Caco-2 (cell line): ENCODE results near the gene CR2. TPM values are rescaled to one million over a fixed set of nuclear protein-coding genes. Genes with fewer than 3 reads are reported as not detected.

Source experiments
- BruUV-seq: library from RNA; stranded (reverse); fragments of 400-500 nt; replicated peaks from 2 replicates; lab custom pipeline; 2021; lab: Mats Ljungman, UMichigan
- CTCF ChIA-PET: fragments of 300-600 bp; sonication (Branson Sonifier 250); formaldehyde crosslinking; loops from one replicate; lab custom pipeline; 2022; ENCODE audit warnings: antibody characterized with exemption; lab: Charles Lee
- POLR2A ChIA-PET: fragments of 300-600 bp; sonication (Branson Sonifier 250); formaldehyde crosslinking; loops from one replicate; lab custom pipeline; 2022; ENCODE audit warnings: antibody characterized with exemption; lab: Charles Lee
- DNase-seq, 2 experiments: peaks; one replicate each; pipeline versions ENCODE4 v3.0.0 to v3.0.0-alpha.2; 2020 to 2022
- H3K27me3 ChIP-seq: replicated peaks from 2 replicates; pipeline ENCODE4 v1.6.0; 2011; ENCODE audit warnings: low read length; ENCODE audit not compliant: control insufficient read depth, insufficient read depth
- H3K36me3 ChIP-seq: 2 replicates; pipeline ENCODE4 v1.5.1; 2011; ENCODE audit warnings: low read length; ENCODE audit not compliant: control insufficient read depth, insufficient read depth
- H3K4me1 ChIP-seq: fragments of 250-450 bp; sonication (Bioruptor Pico); 2 replicates; pipeline ENCODE4 v1.5.1; 2020; ENCODE audit warnings: mild to moderate bottlenecking
- H3K4me3 ChIP-seq: 2 replicates; pipeline ENCODE4 v1.5.1; 2011; ENCODE audit warnings: low read depth, mild to moderate bottlenecking, control low read depth, low read length
- H3K9me3 ChIP-seq: fragments of 250-450 bp; sonication (Bioruptor Pico); 2 replicates; pipeline ENCODE4 v1.5.1; 2020; ENCODE audit warnings: mild to moderate bottlenecking, moderate library complexity
- H3K27ac Mint-ChIP-seq: one replicate; pipeline ENCODE4 v1.8.0; 2022; ENCODE audit warnings: mixed read lengths; ENCODE audit not compliant: unreplicated experiment
- H3K27me3 Mint-ChIP-seq: one replicate; pipeline ENCODE4 v1.8.0; 2022; ENCODE audit warnings: mixed read lengths; ENCODE audit not compliant: insufficient read depth, unreplicated experiment
- H3K36me3 Mint-ChIP-seq: one replicate; pipeline ENCODE4 v1.8.0; 2022; ENCODE audit warnings: mild to moderate bottlenecking, mixed read lengths; ENCODE audit not compliant: insufficient read depth, unreplicated experiment
- H3K4me1 Mint-ChIP-seq: one replicate; pipeline ENCODE4 v1.8.0; 2022; ENCODE audit warnings: low read depth, mixed read lengths; ENCODE audit not compliant: unreplicated experiment
- H3K4me3 Mint-ChIP-seq: one replicate; pipeline ENCODE4 v1.8.0; 2022; ENCODE audit warnings: mild to moderate bottlenecking, moderate library complexity, mixed read lengths; ENCODE audit not compliant: unreplicated experiment
- H3K9me3 Mint-ChIP-seq: one replicate; pipeline ENCODE4 v1.8.0; 2022; ENCODE audit warnings: mixed read lengths; ENCODE audit not compliant: unreplicated experiment
- intact Hi-C: fragments of 100-400 bp; cut with micrococcal nuclease; formaldehyde crosslinking; loops from one replicate; pipeline ENCODE4 v1.10.0; 2022; ENCODE audit not compliant: unreplicated experiment
- total RNA-seq: library from RNA; stranded (reverse); gene quantifications from 2 replicates; pipeline ENCODE4 v1.2.3, GENCODE V29; 2022
- TF ChIP-seq, protein P1 (sequence below), 2 experiments: fragments of 200-600 bp in 1 of 2; IDR thresholded peaks; 1 replicate in 1 of 2; 2 replicates in 1 of 2; pipeline versions ENCODE4 v1.5.1 to v1.8.0; 2011 to 2022; ENCODE audit warnings: antibody characterized with exemption in 1 of 2, control low read depth in 1 of 2, inconsistent platforms in 1 of 2, low read depth in 1 of 2, low read length in 1 of 2, mild to moderate bottlenecking in 1 of 2, moderate library complexity in 1 of 2; ENCODE audit not compliant: insufficient read depth in 1 of 2, severe bottlenecking in 1 of 2, unreplicated experiment in 1 of 2

The CR2 gene
- total RNA-seq, 1 experiment from 2014 or later: 0.34 TPM

DNA sequence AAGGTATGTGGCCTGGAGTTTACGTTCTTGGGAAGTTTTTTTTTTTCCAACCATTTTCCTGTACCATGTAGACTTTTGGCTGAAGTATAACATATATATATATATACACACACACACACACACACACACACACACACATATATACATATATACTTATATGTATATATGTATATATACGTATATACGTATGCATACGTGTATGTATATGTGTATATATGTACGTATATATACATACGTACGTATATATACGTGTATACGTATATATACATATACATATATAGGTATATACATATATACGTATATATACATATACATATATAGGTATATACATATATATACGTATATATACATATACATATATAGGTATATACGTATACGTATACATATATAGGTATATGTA, 60.8 kb downstream of the CR2 start:
- no peak overlapping the region for H3K4me3 Mint-ChIP-seq
- Histone ChIP-seq H3K27me3 (no peaks in the 10 kb centered on the region; the same call in 1 of the 2 replicates), H3K4me3 (no peak overlapping the region), H3K9me3 (no peaks in the 10 kb centered on the region), H3K4me1 (no peaks in the 10 kb centered on the region), H3K36me3 (no peaks in the 10 kb centered on the region)
- peaks cover 20% of the 10 kb centered on the region for H3K27me3 Mint-ChIP-seq
- no TSS peak for BruUV-seq
- no peaks in the 10 kb centered on the region for H3K9me3 Mint-ChIP-seq
- ChIA-PET CTCF (interaction anchor here (0.7 kb wide), 1 partner anchor 18 kb away, joined by 3 read pairs; no protein-coding TSS in a partner anchor), POLR2A (no interaction called here)
- intact Hi-C loops: no loop called here
- no peak overlapping the region for H3K27ac Mint-ChIP-seq
- no peaks in the 10 kb centered on the region for H3K36me3 Mint-ChIP-seq
- H3K4me1 Mint-ChIP-seq: no peaks in the 10 kb centered on the region
- TF ChIP-seq, protein P1, sequence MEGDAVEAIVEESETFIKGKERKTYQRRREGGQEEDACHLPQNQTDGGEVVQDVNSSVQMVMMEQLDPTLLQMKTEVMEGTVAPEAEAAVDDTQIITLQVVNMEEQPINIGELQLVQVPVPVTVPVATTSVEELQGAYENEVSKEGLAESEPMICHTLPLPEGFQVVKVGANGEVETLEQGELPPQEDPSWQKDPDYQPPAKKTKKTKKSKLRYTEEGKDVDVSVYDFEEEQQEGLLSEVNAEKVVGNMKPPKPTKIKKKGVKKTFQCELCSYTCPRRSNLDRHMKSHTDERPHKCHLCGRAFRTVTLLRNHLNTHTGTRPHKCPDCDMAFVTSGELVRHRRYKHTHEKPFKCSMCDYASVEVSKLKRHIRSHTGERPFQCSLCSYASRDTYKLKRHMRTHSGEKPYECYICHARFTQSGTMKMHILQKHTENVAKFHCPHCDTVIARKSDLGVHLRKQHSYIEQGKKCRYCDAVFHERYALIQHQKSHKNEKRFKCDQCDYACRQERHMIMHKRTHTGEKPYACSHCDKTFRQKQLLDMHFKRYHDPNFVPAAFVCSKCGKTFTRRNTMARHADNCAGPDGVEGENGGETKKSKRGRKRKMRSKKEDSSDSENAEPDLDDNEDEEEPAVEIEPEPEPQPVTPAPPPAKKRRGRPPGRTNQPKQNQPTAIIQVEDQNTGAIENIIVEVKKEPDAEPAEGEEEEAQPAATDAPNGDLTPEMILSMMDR (IDR thresholded peaks at IDR 0.05; ENCODE audit: insufficient read depth in 1 of 2, low read depth in 1 of 2, low read length in 1 of 2, severe bottlenecking in 1 of 2, unreplicated experiment in 1 of 2): no peak
- DNase-seq: no peak

DNA sequence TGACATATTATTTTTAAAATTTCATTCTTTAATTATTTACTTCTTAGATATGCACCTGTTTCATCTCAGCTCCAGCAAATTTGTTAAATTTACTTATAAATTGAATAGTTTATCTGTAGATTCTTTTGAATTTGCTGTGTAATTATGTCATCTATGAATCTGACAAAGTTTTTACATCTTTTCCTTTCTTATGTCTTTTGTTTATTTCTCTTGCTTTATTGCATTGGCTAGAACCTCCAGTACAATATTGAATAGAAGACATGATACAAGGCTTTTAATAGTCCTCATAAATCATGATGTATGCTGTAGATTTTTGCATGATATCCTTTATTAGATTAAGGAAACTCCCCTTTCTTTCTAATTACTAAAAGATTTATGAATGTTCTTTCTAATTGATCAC, 62.6 kb downstream of the CR2 start:
- H3K36me3 ChIP-seq: no peaks in the 10 kb centered on the region
- no peaks in the 10 kb centered on the region for H3K27me3 ChIP-seq
- ChIA-PET CTCF (no interaction called here), POLR2A (no interaction called here)
- H3K27ac Mint-ChIP-seq: no peak overlapping the region
- TF ChIP-seq, protein P1 (IDR thresholded peaks at IDR 0.05; ENCODE audit: insufficient read depth in 1 of 2, low read depth in 1 of 2, low read length in 1 of 2, severe bottlenecking in 1 of 2, unreplicated experiment in 1 of 2): no peak
- H3K36me3 Mint-ChIP-seq: no peaks in the 10 kb centered on the region
- H3K4me1 Mint-ChIP-seq: no peaks in the 10 kb centered on the region
- H3K4me3 ChIP-seq: no peak overlapping the region
- intact Hi-C loops: no loop called here
- H3K4me3 Mint-ChIP-seq: no peak overlapping the region
- no peaks in the 10 kb centered on the region for H3K4me1 ChIP-seq
- no peaks in the 10 kb centered on the region for H3K9me3 ChIP-seq
- no TSS peak for BruUV-seq
- DNase-seq: no peak
- H3K9me3 Mint-ChIP-seq: no peaks in the 10 kb centered on the region
- H3K27me3 Mint-ChIP-seq: peaks cover 16% of the 10 kb centered on the region

DNA sequence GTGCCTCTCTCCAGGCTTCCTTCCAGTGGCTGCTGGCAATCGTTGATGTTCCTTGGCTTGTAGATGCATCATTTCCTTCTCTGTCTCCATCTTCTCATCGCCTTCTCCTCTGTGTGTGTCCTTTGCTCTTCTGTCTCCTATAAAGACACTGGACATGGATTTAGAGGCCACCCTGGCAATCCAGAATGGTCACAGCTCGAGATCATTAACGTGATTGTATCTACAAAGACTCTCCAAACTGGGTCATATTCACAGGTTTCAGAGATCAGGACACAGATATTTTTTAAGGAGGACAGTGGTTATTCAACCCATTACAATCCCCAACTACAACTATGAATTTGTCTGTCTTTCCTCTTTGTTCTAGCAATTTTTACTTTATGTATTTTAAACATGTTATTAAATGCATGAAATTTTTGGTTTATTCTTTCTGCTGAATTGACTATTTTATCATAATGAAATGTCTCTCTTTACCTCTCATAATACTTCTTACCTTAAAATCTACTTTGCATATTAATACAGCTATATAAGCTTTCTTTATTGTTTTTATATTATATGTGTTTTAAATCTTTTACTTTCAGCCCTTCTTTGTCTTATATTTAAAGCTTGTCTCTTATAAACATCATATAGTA, 64.6 kb downstream of the CR2 start:
- no peaks in the 10 kb centered on the region for H3K4me1 ChIP-seq
- ChIA-PET CTCF (no interaction called here), POLR2A (no interaction called here)
- no peak overlapping the region for H3K4me3 ChIP-seq
- H3K27me3 ChIP-seq: no peaks in the 10 kb centered on the region
- TF ChIP-seq, protein P1 (IDR thresholded peaks at IDR 0.05; ENCODE audit: insufficient read depth in 1 of 2, low read depth in 1 of 2, low read length in 1 of 2, severe bottlenecking in 1 of 2, unreplicated experiment in 1 of 2): no peak
- BruUV-seq: no TSS peak
- H3K27ac Mint-ChIP-seq: no peak overlapping the region
- H3K4me1 Mint-ChIP-seq: no peaks in the 10 kb centered on the region
- peaks cover 10% of the 10 kb centered on the region for H3K27me3 Mint-ChIP-seq
- H3K36me3 ChIP-seq: no peaks in the 10 kb centered on the region
- intact Hi-C loops: no loop called here
- no peaks in the 10 kb centered on the region for H3K9me3 Mint-ChIP-seq
- H3K36me3 Mint-ChIP-seq: no peaks in the 10 kb centered on the region
- DNase-seq: no peak
- H3K9me3 ChIP-seq: no peaks in the 10 kb centered on the region
- H3K4me3 Mint-ChIP-seq: no peak overlapping the region
